ENCODE results near the gene ADGRL3. TPM values are rescaled to one million over a fixed set of nuclear protein-coding genes. Genes with fewer than 3 reads are reported as not detected.

Gene ADGRL3
- total and polyA plus RNA-seq, 2 donors, result 0.82 to 2.0 TPM

GRCh38 chr4:61185288-61185687, 14.8 kb upstream of the ADGRL3 start:
- Histone ChIP-seq H3K4me3 (ENCODE audit: low read length in 2 of 2) (no peak overlapping the region), H3K9me3 (ENCODE audit: control insufficient read depth in 2 of 2, insufficient read depth in 1 of 2, low read length in 1 of 2) (peaks cover 0 to 3% of the 10 kb centered on the region in 2 donors), H3K4me1 (ENCODE audit: control insufficient read depth in 2 of 2, insufficient read depth in 2 of 2, low read length in 2 of 2) (no peaks in the 10 kb centered on the region), H3K27me3 (ENCODE audit: control insufficient read depth in 2 of 2, insufficient read depth in 1 of 2, low read length in 1 of 2) (no peaks in the 10 kb centered on the region), H3K27ac (ENCODE audit: low read depth in 1 of 2, low read length in 1 of 2) (no peak overlapping the region), H3K36me3 (ENCODE audit: control insufficient read depth in 2 of 2, insufficient read depth in 2 of 2, low read length in 1 of 2) (no peaks in the 10 kb centered on the region)
- DNase-seq (ENCODE audit: low read depth in 6 of 9, low spot score in 9 of 9), result no peak

DNA sequence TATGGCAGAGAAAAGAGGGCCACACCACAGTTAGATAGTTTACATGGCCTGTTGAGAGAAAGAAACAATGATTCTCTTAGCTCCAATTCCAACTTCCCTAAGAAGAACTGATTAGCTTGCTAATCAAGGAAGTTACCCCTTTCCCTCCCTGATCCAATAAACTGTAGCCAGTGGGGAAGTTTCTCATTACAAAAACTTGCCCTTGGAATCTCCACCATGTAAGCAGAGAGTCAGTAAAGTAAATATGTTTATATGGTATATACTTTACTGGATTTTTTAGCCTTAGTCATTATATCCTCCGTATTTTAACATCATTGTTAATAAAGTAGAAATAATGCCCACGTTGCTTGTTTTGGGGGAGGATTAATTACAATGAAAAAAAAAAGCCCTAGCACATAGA, 7.7 kb upstream of the ADGRL3 start:
- H3K27ac ChIP-seq (ENCODE audit: low read depth in 1 of 2, low read length in 1 of 2), result no peak overlapping the region
- no peaks in the 10 kb centered on the region for H3K27me3 ChIP-seq (ENCODE audit: control insufficient read depth in 2 of 2, insufficient read depth in 1 of 2, low read length in 1 of 2)
- H3K4me3 ChIP-seq (ENCODE audit: low read length in 2 of 2), result no peak overlapping the region
- H3K36me3 ChIP-seq (ENCODE audit: control insufficient read depth in 2 of 2, insufficient read depth in 2 of 2, low read length in 1 of 2), result no peaks in the 10 kb centered on the region
- DNase-seq (ENCODE audit: low read depth in 6 of 9, low spot score in 9 of 9), result no peak
- H3K9me3 ChIP-seq (ENCODE audit: control insufficient read depth in 2 of 2, insufficient read depth in 1 of 2, low read length in 1 of 2), result no peaks in the 10 kb centered on the region
- H3K4me1 ChIP-seq (ENCODE audit: control insufficient read depth in 2 of 2, insufficient read depth in 2 of 2, low read length in 2 of 2), result no peaks in the 10 kb centered on the region
- 87% methylated on average over 2 of the region's 2 CpGs for WGBS

DNA sequence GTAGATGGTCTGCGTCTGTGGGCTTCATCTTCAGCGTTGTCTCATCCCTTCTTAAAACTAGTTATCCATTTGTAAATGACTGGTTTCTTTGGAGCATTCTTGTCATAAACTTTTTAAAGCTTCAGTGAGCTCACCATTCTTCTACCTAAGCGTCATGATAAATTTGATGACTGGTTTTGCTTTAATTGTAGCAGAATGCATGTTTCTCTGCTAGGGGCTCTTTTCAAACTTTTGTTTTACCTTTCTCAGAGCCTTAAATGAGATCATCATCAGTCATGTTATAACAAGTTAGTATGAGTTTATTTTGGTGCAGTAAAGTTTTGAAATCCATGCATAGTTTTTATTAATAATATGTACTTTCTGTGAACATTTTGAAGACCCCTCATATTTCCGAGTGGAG, 6.3 kb upstream of the ADGRL3 start:
- DNase-seq (ENCODE audit: low read depth in 6 of 9, low spot score in 9 of 9), result no peak
- 96% methylated on average over 4 of the region's 4 CpGs for WGBS

DNA sequence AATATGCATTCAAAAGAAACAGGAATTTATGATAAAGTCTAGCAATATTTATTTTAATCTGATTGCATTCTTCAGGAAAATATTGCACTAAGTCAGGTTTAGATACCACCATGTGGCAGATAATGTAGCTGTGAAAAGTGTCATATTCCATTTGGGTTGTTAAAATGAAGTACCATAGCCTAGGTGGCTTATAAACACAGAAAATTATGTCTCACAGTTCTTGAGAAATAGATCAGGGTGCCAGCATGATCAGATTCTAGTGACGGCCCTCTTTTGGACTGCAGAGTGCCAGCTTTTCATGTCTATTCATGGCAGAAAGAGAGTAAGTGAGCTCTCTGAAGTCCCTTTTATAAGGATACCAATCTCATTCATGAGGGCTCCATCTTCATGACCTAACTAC, 5.6 kb upstream of the ADGRL3 start:
- H3K9me3 ChIP-seq (ENCODE audit: control insufficient read depth in 2 of 2, insufficient read depth in 1 of 2, low read length in 1 of 2), result no peaks in the 10 kb centered on the region
- 93% methylated on average over 1 of the region's 1 CpG for WGBS
- no peaks in the 10 kb centered on the region for H3K4me1 ChIP-seq (ENCODE audit: control insufficient read depth in 2 of 2, insufficient read depth in 2 of 2, low read length in 2 of 2)
- DNase-seq (ENCODE audit: low read depth in 6 of 9, low spot score in 9 of 9), result no peak
- no peak overlapping the region for H3K27ac ChIP-seq (ENCODE audit: low read depth in 1 of 2, low read length in 1 of 2)
- peaks cover under 1 to 8% of the 10 kb centered on the region in 2 donors for H3K27me3 ChIP-seq (ENCODE audit: control insufficient read depth in 2 of 2, insufficient read depth in 1 of 2, low read length in 1 of 2)
- no peak overlapping the region for H3K4me3 ChIP-seq (ENCODE audit: low read length in 2 of 2)
- no peaks in the 10 kb centered on the region for H3K36me3 ChIP-seq (ENCODE audit: control insufficient read depth in 2 of 2, insufficient read depth in 2 of 2, low read length in 1 of 2)

More for the DNA sequence above, 6.3 kb upstream of the ADGRL3 start:
- no peak overlapping the region for H3K27ac ChIP-seq (ENCODE audit: low read depth in 1 of 2, low read length in 1 of 2)
- no peaks in the 10 kb centered on the region for H3K9me3 ChIP-seq (ENCODE audit: control insufficient read depth in 2 of 2, insufficient read depth in 1 of 2, low read length in 1 of 2)
- no peak overlapping the region for H3K4me3 ChIP-seq (ENCODE audit: low read length in 2 of 2)
- H3K27me3 ChIP-seq (ENCODE audit: control insufficient read depth in 2 of 2, insufficient read depth in 1 of 2, low read length in 1 of 2), result peaks cover 0 to 2% of the 10 kb centered on the region in 2 donors
- H3K4me1 ChIP-seq (ENCODE audit: control insufficient read depth in 2 of 2, insufficient read depth in 2 of 2, low read length in 2 of 2), result no peaks in the 10 kb centered on the region
- H3K36me3 ChIP-seq (ENCODE audit: control insufficient read depth in 2 of 2, insufficient read depth in 2 of 2, low read length in 1 of 2), result no peaks in the 10 kb centered on the region

- 83% methylated on average over 1 of the region's 1 CpG for WGBS
- H3K4me3 ChIP-seq (ENCODE audit: low read length in 2 of 2), result no peak overlapping the region
These were observed 5.0 kb upstream of the ADGRL3 start for GRCh38 chr4:61195101-61195500.

GRCh38 chr4:61198686-61199085, 1.4 kb upstream of the ADGRL3 start:
- no peaks in the 10 kb centered on the region for H3K9me3 ChIP-seq (ENCODE audit: control insufficient read depth in 2 of 2, insufficient read depth in 1 of 2, low read length in 1 of 2)
- no peak overlapping the region for H3K4me3 ChIP-seq (ENCODE audit: low read length in 2 of 2)
- DNase-seq (ENCODE audit: low read depth in 6 of 9, low spot score in 9 of 9), result no peak
- no peak overlapping the region for H3K27ac ChIP-seq (ENCODE audit: low read depth in 1 of 2, low read length in 1 of 2)
- 98% methylated on average over 1 of the region's 1 CpG for WGBS
- H3K27me3 ChIP-seq (ENCODE audit: control insufficient read depth in 2 of 2, insufficient read depth in 1 of 2, low read length in 1 of 2), result peaks cover 38 to 47% of the 10 kb centered on the region in 2 donors
- H3K36me3 ChIP-seq (ENCODE audit: control insufficient read depth in 2 of 2, insufficient read depth in 2 of 2, low read length in 1 of 2), result no peaks in the 10 kb centered on the region
- H3K4me1 ChIP-seq (ENCODE audit: control insufficient read depth in 2 of 2, insufficient read depth in 2 of 2, low read length in 2 of 2), result no peaks in the 10 kb centered on the region

More at GRCh38 chr4:61195101-61195500, 5.0 kb upstream of the ADGRL3 start:
- Histone ChIP-seq H3K4me1 (ENCODE audit: control insufficient read depth in 2 of 2, insufficient read depth in 2 of 2, low read length in 2 of 2) (no peaks in the 10 kb centered on the region), H3K36me3 (ENCODE audit: control insufficient read depth in 2 of 2, insufficient read depth in 2 of 2, low read length in 1 of 2) (no peaks in the 10 kb centered on the region), H3K9me3 (ENCODE audit: control insufficient read depth in 2 of 2, insufficient read depth in 1 of 2, low read length in 1 of 2) (no peaks in the 10 kb centered on the region), H3K27ac (ENCODE audit: low read depth in 1 of 2, low read length in 1 of 2) (no peak overlapping the region), H3K27me3 (ENCODE audit: control insufficient read depth in 2 of 2, insufficient read depth in 1 of 2, low read length in 1 of 2) (peaks cover 6 to 14% of the 10 kb centered on the region in 2 donors)
- no peak for DNase-seq (ENCODE audit: low read depth in 6 of 9, low spot score in 9 of 9)

GRCh38 chr4:61199873-61200186, 296 bp upstream of the ADGRL3 start:
- 6% methylated on average over 9 of the region's 9 CpGs for WGBS
- peaks cover 38 to 55% of the 10 kb centered on the region in 2 donors for H3K27me3 ChIP-seq (ENCODE audit: control insufficient read depth in 2 of 2, insufficient read depth in 1 of 2, low read length in 1 of 2)
- H3K4me3 ChIP-seq (ENCODE audit: low read length in 2 of 2), result peak overlapping the region in 1 of 2 donors; percentile 39

DNA sequence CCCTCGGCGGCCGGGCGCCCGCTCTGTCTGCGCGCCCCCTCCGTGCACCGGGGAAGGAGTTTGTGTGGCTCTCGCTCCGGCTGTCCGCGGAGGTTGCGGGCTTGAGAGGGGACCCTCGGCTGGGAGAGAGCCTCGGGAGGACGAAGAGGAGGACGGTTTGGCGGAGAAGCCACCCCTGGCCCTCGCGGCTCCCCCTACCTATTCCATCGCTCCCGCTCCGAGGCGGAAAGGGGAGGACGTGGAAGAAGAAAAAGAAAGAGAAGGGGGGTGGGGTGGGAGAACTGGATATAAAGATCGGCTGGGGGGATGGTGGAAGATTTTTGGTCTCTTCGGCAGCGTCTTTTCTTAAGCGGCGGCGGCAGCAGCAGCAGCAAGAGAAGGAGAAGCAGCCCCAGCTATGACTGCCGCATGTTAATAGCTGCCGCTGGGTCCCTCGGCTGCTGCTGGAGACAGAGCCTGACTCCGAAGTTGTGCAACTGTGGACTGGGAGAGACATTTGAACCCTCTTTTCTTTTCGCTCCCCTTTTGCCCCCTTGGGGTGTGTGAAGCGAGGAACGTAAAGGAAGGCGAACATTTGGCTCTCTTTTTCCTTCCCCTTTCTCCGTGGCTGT, 895 bp downstream of the ADGRL3 start:
- peaks cover 38 to 55% of the 10 kb centered on the region in 2 donors for H3K27me3 ChIP-seq (ENCODE audit: control insufficient read depth in 2 of 2, insufficient read depth in 1 of 2, low read length in 1 of 2)
- peak in 1 of 9 donors; percentile 16 for DNase-seq (ENCODE audit: low read depth in 6 of 9, low spot score in 9 of 9)
- H3K27ac ChIP-seq (ENCODE audit: low read depth in 1 of 2, low read length in 1 of 2), result no peak overlapping the region
- no peaks in the 10 kb centered on the region for H3K36me3 ChIP-seq (ENCODE audit: control insufficient read depth in 2 of 2, insufficient read depth in 2 of 2, low read length in 1 of 2)
- peak overlapping the region; percentile 29 to 39 for H3K4me3 ChIP-seq (ENCODE audit: low read length in 2 of 2)
- 2% methylated on average over 41 of the region's 41 CpGs for WGBS
- no peaks in the 10 kb centered on the region for H3K9me3 ChIP-seq (ENCODE audit: control insufficient read depth in 2 of 2, insufficient read depth in 1 of 2, low read length in 1 of 2)
- no peaks in the 10 kb centered on the region for H3K4me1 ChIP-seq (ENCODE audit: control insufficient read depth in 2 of 2, insufficient read depth in 2 of 2, low read length in 2 of 2)

More at GRCh38 chr4:61199873-61200186, 296 bp upstream of the ADGRL3 start:
- no peaks in the 10 kb centered on the region for H3K4me1 ChIP-seq (ENCODE audit: control insufficient read depth in 2 of 2, insufficient read depth in 2 of 2, low read length in 2 of 2)
- no peaks in the 10 kb centered on the region for H3K36me3 ChIP-seq (ENCODE audit: control insufficient read depth in 2 of 2, insufficient read depth in 2 of 2, low read length in 1 of 2)
- no peak for DNase-seq (ENCODE audit: low read depth in 6 of 9, low spot score in 9 of 9)
- no peaks in the 10 kb centered on the region for H3K9me3 ChIP-seq (ENCODE audit: control insufficient read depth in 2 of 2, insufficient read depth in 1 of 2, low read length in 1 of 2)
- H3K27ac ChIP-seq (ENCODE audit: low read depth in 1 of 2, low read length in 1 of 2), result no peak overlapping the region

DNA sequence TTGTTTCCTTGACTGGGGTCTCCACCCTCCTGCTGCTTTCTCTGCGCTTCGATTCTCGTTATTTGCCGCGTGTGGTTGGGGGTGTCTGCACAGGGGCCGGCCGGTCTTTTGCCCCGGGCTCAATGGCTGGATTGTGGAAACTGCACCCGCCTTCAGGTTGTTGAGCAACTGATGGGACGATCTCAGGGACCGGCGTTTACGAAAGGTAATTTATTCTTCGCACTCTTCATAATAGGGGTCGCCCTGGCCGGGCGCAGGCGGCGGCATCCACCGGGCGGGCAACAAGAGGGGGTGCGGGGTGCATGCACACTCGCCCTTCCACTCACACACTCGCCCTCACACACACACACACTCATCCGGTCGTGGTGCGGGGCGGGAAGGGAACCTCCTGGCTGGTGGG, 1.4 kb downstream of the ADGRL3 start:
- Histone ChIP-seq H3K4me3 (ENCODE audit: low read length in 2 of 2) (peak overlapping the region in 1 of 2 donors; percentile 29), H3K36me3 (ENCODE audit: control insufficient read depth in 2 of 2, insufficient read depth in 2 of 2, low read length in 1 of 2) (no peaks in the 10 kb centered on the region), H3K4me1 (ENCODE audit: control insufficient read depth in 2 of 2, insufficient read depth in 2 of 2, low read length in 2 of 2) (no peaks in the 10 kb centered on the region), H3K27ac (ENCODE audit: low read depth in 1 of 2, low read length in 1 of 2) (no peak overlapping the region), H3K9me3 (ENCODE audit: control insufficient read depth in 2 of 2, insufficient read depth in 1 of 2, low read length in 1 of 2) (no peaks in the 10 kb centered on the region), H3K27me3 (ENCODE audit: control insufficient read depth in 2 of 2, insufficient read depth in 1 of 2, low read length in 1 of 2) (peaks cover 38 to 55% of the 10 kb centered on the region in 2 donors)
- WGBS, result 2% methylated on average over 28 of the region's 28 CpGs
- no peak for DNase-seq (ENCODE audit: low read depth in 6 of 9, low spot score in 9 of 9)

All from thymus (tissue), 11 donors.